Brain microvascular endothelial cell (primary cell): ENCODE data around the gene TRIM54.

Experiments
- DNase-seq: peaks from one replicate; pipeline ENCODE4 v3.0.0-alpha.2; 2020
- H3K27ac ChIP-seq: fragments of 250-450 bp; sonication (Bioruptor Pico); 2 replicates; pipeline ENCODE4 v1.5.1; 2020; ENCODE audit warnings: mild to moderate bottlenecking, moderate library complexity
- H3K27me3 ChIP-seq: fragments of 250-450 bp; sonication (Bioruptor Pico); replicated peaks from 2 replicates; pipeline ENCODE4 v1.5.1; 2020; ENCODE audit warnings: mild to moderate bottlenecking
- H3K36me3 ChIP-seq: fragments of 250-450 bp; sonication (Bioruptor Pico); replicated peaks from 2 replicates; pipeline ENCODE4 v1.5.1; 2020; ENCODE audit warnings: mild to moderate bottlenecking
- H3K4me3 ChIP-seq: 2 replicates; pipeline ENCODE4 v1.5.1; 2011; ENCODE audit warnings: low read depth, mild to moderate bottlenecking, control low read depth, low read length, moderate library complexity
- CTCF ChIP-seq: IDR thresholded peaks from 2 replicates; pipeline ENCODE4 v1.5.1; 2011; ENCODE audit warnings: low read depth, mild to moderate bottlenecking, moderate library complexity, low read length, control low read depth, inconsistent platforms; ENCODE audit errors: missing control alignments
- in situ Hi-C: cut with HindIII; loops from 2 replicates; pipeline ENCODE4 v1.10.0; 2017; ENCODE audit warnings: low sequenced_read_pairs, low pct_ligation_motif_present

Gene TRIM54

GRCh38 chr2:27281855-27282559 is at the start of gene TRIM54:
TSS of gene TRIM54 (plus strand) at chr2:27282429. CDS start at chr2:27282732, 303 bp downstream.
- H3K4me3 ChIP-seq, result no peak within 1 kb of the TSS
- no peak within 1 kb of the TSS for H3K27ac ChIP-seq
- H3K36me3 ChIP-seq, result no peaks in the 10 kb centered on the region
- no peak for DNase-seq
- in situ Hi-C loops, result loop anchor here (25.0 kb wide), 1 partner anchor 170 kb away; the partner anchor contains the start of genes ABHD1 and CGREF1
- H3K27me3 ChIP-seq, result peaks cover 18% of the 10 kb centered on the region
- TF ChIP-seq CTCF, result no peak

GRCh38 chr2:27233341-27233740 is 48.9 kb upstream of the TRIM54 start:
- in situ Hi-C loops, result no loop called here
- no peak for DNase-seq
- no peak for TF ChIP-seq CTCF
- peaks cover 92% of the 10 kb centered on the region for H3K36me3 ChIP-seq
- H3K4me3 ChIP-seq, result no peak overlapping the region
- no peak overlapping the region for H3K27ac ChIP-seq
- no peaks in the 10 kb centered on the region for H3K27me3 ChIP-seq

GRCh38 chr2:27236136-27236535 is 46.1 kb upstream of the TRIM54 start:
- peaks cover 95% of the 10 kb centered on the region for H3K36me3 ChIP-seq
- no peak overlapping the region for H3K4me3 ChIP-seq
- in situ Hi-C loops, result no loop called here
- H3K27ac ChIP-seq, result no peak overlapping the region
- DNase-seq, result no peak
- no peak for TF ChIP-seq CTCF
- H3K27me3 ChIP-seq, result no peaks in the 10 kb centered on the region

- TF ChIP-seq CTCF, result no peak
- H3K4me3 ChIP-seq, result no peak overlapping the region
- H3K27me3 ChIP-seq, result no peaks in the 10 kb centered on the region
- no peak for DNase-seq
- H3K36me3 ChIP-seq, result peaks cover 93% of the 10 kb centered on the region
- H3K27ac ChIP-seq, result no peak overlapping the region
- in situ Hi-C loops, result no loop called here
Observed at GRCh38 chr2:27236626-27237025, 45.6 kb upstream of the TRIM54 start.

GRCh38 chr2:27237341-27237945 is 44.8 kb upstream of the TRIM54 start:
- Histone ChIP-seq H3K36me3 (peaks cover 93% of the 10 kb centered on the region), H3K27me3 (no peaks in the 10 kb centered on the region), H3K4me3 (no peak overlapping the region), H3K27ac (no peak overlapping the region)
- no peak for DNase-seq
- TF ChIP-seq CTCF, result no peak
- in situ Hi-C loops, result no loop called here

- Histone ChIP-seq H3K27me3 (no peaks in the 10 kb centered on the region), H3K27ac (no peak overlapping the region), H3K36me3 (peaks cover 91% of the 10 kb centered on the region), H3K4me3 (no peak overlapping the region)
- no peak for TF ChIP-seq CTCF
- no peak for DNase-seq
- in situ Hi-C loops, result no loop called here
Observed at GRCh38 chr2:27238976-27239375, 43.3 kb upstream of the TRIM54 start.
